BJ (cell line): ENCODE results near the gene SBF2. TPM values are rescaled to one million over a fixed set of nuclear protein-coding genes. Genes with fewer than 3 reads are reported as not detected.

Experiments used
- CTCF ChIA-PET: fragments of 350-600 bp; formaldehyde crosslinking; extraction: SDS; loops from one replicate; lab custom pipeline; 2021; ENCODE audit warnings: antibody characterized with exemption, inconsistent platforms; lab: Yijun Ruan, JAX
- POLR2A ChIA-PET: fragments of 300-600 bp; sonication (Branson Sonifier 250); formaldehyde crosslinking; extraction: SDS; loops from one replicate; lab custom pipeline; 2021; ENCODE audit warnings: antibody characterized with exemption; lab: Charles Lee
- DNase-seq: peaks from one replicate; pipeline ENCODE4 v3.0.0-alpha.2; 2011; ENCODE audit warnings: low read depth
- H3K27me3 ChIP-seq: 2 replicates; pipeline ENCODE4 v1.6.0; 2011; ENCODE audit warnings: low read length; ENCODE audit not compliant: control insufficient read depth, insufficient read depth
- H3K36me3 ChIP-seq: 2 replicates; pipeline ENCODE4 v1.5.1; 2011; ENCODE audit warnings: low read length; ENCODE audit not compliant: control insufficient read depth, insufficient read depth
- H3K4me3 ChIP-seq: 2 replicates; pipeline ENCODE4 v1.5.1; 2011; ENCODE audit warnings: low read depth, mild to moderate bottlenecking, control low read depth, low read length
- polyA plus RNA-seq: library from polyadenylated mRNA; depleted of rRNA; stranded (reverse); fragments of >200 nt; gene quantifications from 2 replicates; pipeline ENCODE4 v1.2.3, GENCODE V29; 2011
- TF ChIP-seq, protein P1 (sequence below): IDR thresholded peaks from 2 replicates; pipeline ENCODE4 v1.5.1; 2011; ENCODE audit warnings: low read depth, mild to moderate bottlenecking, control low read depth, inconsistent platforms, low read length, moderate library complexity; ENCODE audit not compliant: insufficient read depth

SBF2 gene
- polyA plus RNA-seq, 1 experiment = 33.8 TPM

DNA sequence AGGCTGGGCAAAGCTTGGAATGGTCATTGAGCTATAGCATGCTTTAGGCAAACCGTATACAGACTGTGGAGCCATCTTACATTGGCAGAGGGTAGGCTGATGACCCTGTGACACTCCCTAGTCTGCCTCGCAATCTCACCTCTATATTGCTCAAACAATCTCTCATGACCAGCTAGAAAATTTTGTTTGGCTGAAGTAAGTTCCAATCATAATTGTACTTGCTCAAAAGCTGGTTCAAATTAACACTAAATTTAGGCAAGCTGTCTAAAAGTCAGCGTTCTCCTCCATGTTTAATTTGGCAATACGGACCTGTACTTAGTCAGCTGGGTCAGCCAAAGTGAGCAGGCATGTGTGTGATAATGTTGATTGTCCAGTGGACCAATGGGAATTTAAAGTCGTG lies 497.2 kb downstream of the SBF2 start:
- ChIA-PET CTCF (interaction anchor here (0.7 to 0.8 kb wide), 2 partner anchors 36 to 176 kb away, joined by 3 read pairs; no protein-coding TSS in a partner anchor), POLR2A (interaction anchor here (0.7 kb wide), 1 partner anchor 9 kb away, joined by 5 read pairs; no protein-coding TSS in a partner anchor)
- H3K4me3 ChIP-seq = no peak overlapping the region
- TF ChIP-seq, protein P1, sequence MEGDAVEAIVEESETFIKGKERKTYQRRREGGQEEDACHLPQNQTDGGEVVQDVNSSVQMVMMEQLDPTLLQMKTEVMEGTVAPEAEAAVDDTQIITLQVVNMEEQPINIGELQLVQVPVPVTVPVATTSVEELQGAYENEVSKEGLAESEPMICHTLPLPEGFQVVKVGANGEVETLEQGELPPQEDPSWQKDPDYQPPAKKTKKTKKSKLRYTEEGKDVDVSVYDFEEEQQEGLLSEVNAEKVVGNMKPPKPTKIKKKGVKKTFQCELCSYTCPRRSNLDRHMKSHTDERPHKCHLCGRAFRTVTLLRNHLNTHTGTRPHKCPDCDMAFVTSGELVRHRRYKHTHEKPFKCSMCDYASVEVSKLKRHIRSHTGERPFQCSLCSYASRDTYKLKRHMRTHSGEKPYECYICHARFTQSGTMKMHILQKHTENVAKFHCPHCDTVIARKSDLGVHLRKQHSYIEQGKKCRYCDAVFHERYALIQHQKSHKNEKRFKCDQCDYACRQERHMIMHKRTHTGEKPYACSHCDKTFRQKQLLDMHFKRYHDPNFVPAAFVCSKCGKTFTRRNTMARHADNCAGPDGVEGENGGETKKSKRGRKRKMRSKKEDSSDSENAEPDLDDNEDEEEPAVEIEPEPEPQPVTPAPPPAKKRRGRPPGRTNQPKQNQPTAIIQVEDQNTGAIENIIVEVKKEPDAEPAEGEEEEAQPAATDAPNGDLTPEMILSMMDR = no peak
- no peaks in the 10 kb centered on the region for H3K27me3 ChIP-seq
- DNase-seq = no peak
- H3K36me3 ChIP-seq = peaks cover 7% of the 10 kb centered on the region

DNA sequence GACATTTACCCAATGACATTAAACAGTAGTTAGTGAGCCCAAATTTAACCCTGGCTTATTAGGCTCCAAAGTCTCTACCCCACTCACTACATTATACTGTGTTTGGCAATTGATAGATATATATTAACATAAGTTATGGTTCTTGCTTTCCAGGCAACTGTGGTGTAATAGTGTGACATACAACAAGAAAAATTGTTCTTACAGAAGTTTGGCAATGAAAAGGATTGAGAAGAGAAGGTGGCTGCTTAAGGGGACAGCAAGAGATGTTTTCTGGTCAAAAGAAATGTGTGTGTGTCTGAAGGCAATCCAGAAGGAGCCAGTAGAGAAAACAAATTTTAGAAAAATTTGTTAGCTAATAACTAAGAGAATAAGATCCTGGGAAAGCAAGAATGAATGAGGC lies 497.8 kb downstream of the SBF2 start:
- TF ChIP-seq, protein P1 = no peak
- ChIA-PET POLR2A (no interaction called here), CTCF (interaction anchor here (0.8 kb wide), 1 partner anchor 176 kb away, joined by 3 read pairs; no protein-coding TSS in a partner anchor)
- H3K4me3 ChIP-seq = no peak overlapping the region
- H3K36me3 ChIP-seq = peaks cover 7% of the 10 kb centered on the region
- no peaks in the 10 kb centered on the region for H3K27me3 ChIP-seq
- no peak for DNase-seq

DNA sequence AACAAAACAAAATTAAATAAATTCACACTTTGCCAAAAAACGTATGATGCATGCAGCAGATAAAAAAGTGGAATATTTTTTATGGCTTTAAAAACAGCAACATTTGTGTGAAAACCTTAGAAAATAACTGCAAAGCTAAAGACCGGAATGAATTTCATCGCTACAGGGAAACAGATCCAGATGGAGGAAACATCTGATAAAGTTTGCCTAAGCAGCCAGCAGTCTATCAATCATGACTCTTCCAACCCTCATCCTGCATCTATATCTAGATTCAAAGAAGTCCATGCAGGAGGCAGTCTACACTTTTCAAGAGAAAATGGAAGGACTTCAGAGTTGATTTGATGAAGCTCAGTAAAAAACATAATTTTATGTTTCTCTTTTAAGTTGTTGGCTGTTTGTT lies 503.3 kb downstream of the SBF2 start:
- H3K4me3 ChIP-seq = no peak overlapping the region
- H3K27me3 ChIP-seq = no peaks in the 10 kb centered on the region
- ChIA-PET CTCF (interaction anchor here (1.3 kb wide), 1 partner anchor 27 kb away, joined by 3 read pairs; no protein-coding TSS in a partner anchor), POLR2A (interaction anchor here (1.0 kb wide), 1 partner anchor 31 kb away, joined by 5 read pairs; no protein-coding TSS in a partner anchor)
- H3K36me3 ChIP-seq = peaks cover 7% of the 10 kb centered on the region
- no peak for DNase-seq
- TF ChIP-seq, protein P1 = no peak

DNA sequence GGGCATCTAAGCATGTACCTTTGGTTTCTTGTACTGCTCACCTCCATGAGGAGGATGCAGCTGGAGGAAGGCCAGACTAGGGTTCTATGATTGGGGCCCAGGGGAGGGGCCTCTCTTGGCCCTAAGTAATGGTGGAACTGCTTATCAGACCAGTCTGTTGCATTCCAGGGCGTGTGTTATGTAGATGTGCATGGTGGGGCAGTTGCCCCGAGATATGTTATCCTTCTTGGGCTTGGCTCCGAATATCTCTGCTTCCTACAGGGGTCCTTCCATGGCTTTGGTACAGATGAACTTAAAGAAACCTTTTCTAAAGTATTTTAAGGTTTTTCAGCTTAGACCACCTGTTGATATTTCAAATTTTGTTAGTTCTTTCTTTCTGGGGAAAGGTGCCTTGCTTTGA lies 504.1 kb downstream of the SBF2 start:
- TF ChIP-seq, protein P1 = no peak
- POLR2A ChIA-PET = no interaction called here
- H3K27me3 ChIP-seq = no peaks in the 10 kb centered on the region
- peaks cover 8% of the 10 kb centered on the region for H3K36me3 ChIP-seq
- DNase-seq = no peak
- H3K4me3 ChIP-seq = no peak overlapping the region
- CTCF ChIA-PET = interaction anchor here (0.7 to 1.3 kb wide), 2 partner anchors 13 to 26 kb away, joined by 3 read pairs; no protein-coding TSS in a partner anchor

DNA sequence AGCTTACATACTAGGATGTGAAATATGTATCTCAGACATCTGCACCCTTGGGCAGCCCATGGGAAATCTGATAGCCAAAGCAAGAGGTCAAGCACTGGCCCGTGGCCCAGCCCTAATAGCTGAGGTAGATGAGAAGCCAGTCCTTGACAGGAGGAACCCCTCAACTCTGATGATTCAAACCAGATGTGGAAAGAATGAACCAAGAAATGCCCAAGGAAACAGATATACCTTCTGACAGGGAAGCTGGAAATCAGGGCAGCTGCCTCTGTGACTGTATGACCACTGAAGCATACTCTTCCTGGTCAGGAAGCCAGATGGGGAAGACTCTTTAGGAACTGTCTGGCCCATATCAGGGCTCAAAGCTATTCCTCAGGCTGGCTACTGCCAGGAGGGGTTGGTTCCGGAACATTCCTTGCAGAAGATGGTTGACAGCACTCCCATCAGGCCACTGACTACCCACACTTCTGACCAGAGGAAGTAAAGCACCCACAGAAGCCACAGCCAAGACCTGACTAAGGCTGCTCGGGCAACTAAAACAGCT lies 506.0 kb downstream of the SBF2 start:
- POLR2A ChIA-PET = interaction anchor here (0.6 to 2.0 kb wide), 11 partner anchors 9 to 521 kb away, joined by 3 to 11 read pairs (median 5); partner anchors contain the start of gene ADM
- TF ChIP-seq, protein P1 = no peak
- CTCF ChIA-PET = interaction anchor here (0.6 to 1.9 kb wide), 6 partner anchors 10 to 871 kb away, joined by 3 to 9 read pairs (median 4); partner anchors contain the start of gene ADM
- Histone ChIP-seq H3K36me3 (peaks cover 8% of the 10 kb centered on the region), H3K4me3 (no peak overlapping the region), H3K27me3 (no peaks in the 10 kb centered on the region)
- DNase-seq = peak; percentile 70
